ENCODE measurements around the gene NIPAL3. TPM values are rescaled to one million over a fixed set of nuclear protein-coding genes. Genes with fewer than 3 reads are reported as not detected.

NIPAL3 gene
- total RNA-seq, 1 donor: 31.8 TPM

- Histone ChIP-seq H3K27me3 (ENCODE audit: insufficient read depth, low read length) (no peaks in the 10 kb centered on the region), H3K4me3 (ENCODE audit: insufficient read depth, low read length) (no peak overlapping the region), H3K36me3 (ENCODE audit: insufficient read depth, low read length) (peaks cover 5% of the 10 kb centered on the region), H3K9me3 (ENCODE audit: low read depth, low read length) (no peaks in the 10 kb centered on the region), H3K27ac (ENCODE audit: low read depth, low read length) (no peak overlapping the region), H3K4me1 (ENCODE audit: insufficient read depth, low read length) (no peaks in the 10 kb centered on the region), H3K79me2 (ENCODE audit: insufficient read depth, low read length) (no peaks in the 10 kb centered on the region), H3K4me2 (ENCODE audit: insufficient read depth, low read length) (no peak overlapping the region), H2AFZ (ENCODE audit: low read length) (no peak overlapping the region), H4K20me1 (ENCODE audit: insufficient read depth, low read length) (no peaks in the 10 kb centered on the region)
- DNase-seq (ENCODE audit: insufficient read length, low spot score, missing footprints): no peak
- TF ChIP-seq CTCF (IDR thresholded peaks at IDR 0.05; ENCODE audit: extremely low read depth, low read depth, low read length): no peak
Observed at GRCh38 chr1:24472527-24473251, 57.1 kb downstream of the NIPAL3 start.

GRCh38 chr1:24474193-24474592 lies 58.6 kb downstream of the NIPAL3 start:
- H3K4me2 ChIP-seq (ENCODE audit: insufficient read depth, low read length): no peak overlapping the region
- H3K79me2 ChIP-seq (ENCODE audit: insufficient read depth, low read length): no peaks in the 10 kb centered on the region
- no peaks in the 10 kb centered on the region for H3K4me1 ChIP-seq (ENCODE audit: insufficient read depth, low read length)
- DNase-seq (ENCODE audit: insufficient read length, low spot score, missing footprints): no peak
- H3K9me3 ChIP-seq (ENCODE audit: low read depth, low read length): no peaks in the 10 kb centered on the region
- H3K4me3 ChIP-seq (ENCODE audit: insufficient read depth, low read length): no peak overlapping the region
- no peaks in the 10 kb centered on the region for H3K36me3 ChIP-seq (ENCODE audit: insufficient read depth, low read length)
- no peak overlapping the region for H2AFZ ChIP-seq (ENCODE audit: low read length)
- H3K27me3 ChIP-seq (ENCODE audit: insufficient read depth, low read length): no peaks in the 10 kb centered on the region
- no peak overlapping the region for H3K27ac ChIP-seq (ENCODE audit: low read depth, low read length)
- TF ChIP-seq CTCF (IDR thresholded peaks at IDR 0.05; ENCODE audit: extremely low read depth, low read depth, low read length): no peak
- no peaks in the 10 kb centered on the region for H4K20me1 ChIP-seq (ENCODE audit: insufficient read depth, low read length)

GRCh38 chr1:24475700-24476099 lies 60.1 kb downstream of the NIPAL3 start:
- no peaks in the 10 kb centered on the region for H3K27me3 ChIP-seq (ENCODE audit: insufficient read depth, low read length)
- H3K4me3 ChIP-seq (ENCODE audit: insufficient read depth, low read length): no peak overlapping the region
- DNase-seq (ENCODE audit: insufficient read length, low spot score, missing footprints): no peak
- H3K9me3 ChIP-seq (ENCODE audit: low read depth, low read length): no peaks in the 10 kb centered on the region
- H3K4me2 ChIP-seq (ENCODE audit: insufficient read depth, low read length): no peak overlapping the region
- H3K36me3 ChIP-seq (ENCODE audit: insufficient read depth, low read length): no peaks in the 10 kb centered on the region
- H4K20me1 ChIP-seq (ENCODE audit: insufficient read depth, low read length): no peaks in the 10 kb centered on the region
- H3K27ac ChIP-seq (ENCODE audit: low read depth, low read length): no peak overlapping the region
- H3K79me2 ChIP-seq (ENCODE audit: insufficient read depth, low read length): no peaks in the 10 kb centered on the region
- no peaks in the 10 kb centered on the region for H3K4me1 ChIP-seq (ENCODE audit: insufficient read depth, low read length)
- no peak overlapping the region for H2AFZ ChIP-seq (ENCODE audit: low read length)
- no peak for TF ChIP-seq CTCF (IDR thresholded peaks at IDR 0.05; ENCODE audit: extremely low read depth, low read depth, low read length)

GRCh38 chr1:24476571-24476970 lies 61.0 kb downstream of the NIPAL3 start:
- H3K4me3 ChIP-seq (ENCODE audit: insufficient read depth, low read length): no peak overlapping the region
- TF ChIP-seq CTCF (IDR thresholded peaks at IDR 0.05; ENCODE audit: extremely low read depth, low read depth, low read length): no peak
- H2AFZ ChIP-seq (ENCODE audit: low read length): no peak overlapping the region
- no peaks in the 10 kb centered on the region for H3K4me1 ChIP-seq (ENCODE audit: insufficient read depth, low read length)
- no peaks in the 10 kb centered on the region for H3K79me2 ChIP-seq (ENCODE audit: insufficient read depth, low read length)
- DNase-seq (ENCODE audit: insufficient read length, low spot score, missing footprints): no peak
- no peak overlapping the region for H3K4me2 ChIP-seq (ENCODE audit: insufficient read depth, low read length)
- no peaks in the 10 kb centered on the region for H4K20me1 ChIP-seq (ENCODE audit: insufficient read depth, low read length)
- no peaks in the 10 kb centered on the region for H3K36me3 ChIP-seq (ENCODE audit: insufficient read depth, low read length)
- H3K27me3 ChIP-seq (ENCODE audit: insufficient read depth, low read length): no peaks in the 10 kb centered on the region
- no peaks in the 10 kb centered on the region for H3K9me3 ChIP-seq (ENCODE audit: low read depth, low read length)
- no peak overlapping the region for H3K27ac ChIP-seq (ENCODE audit: low read depth, low read length)

Data from osteoblast (primary cell).